PC-3 (cell line): ENCODE data around the gene BACH1.

Experiments used
- EZH2 ChIP-seq: fragments of 300-600 bp; sonication (generic); IDR thresholded peaks from one replicate; pipeline ENCODE4 v1.6.1; 2017; ENCODE audit warnings: antibody characterized with exemption, mild to moderate bottlenecking, low read length; ENCODE audit not compliant: unreplicated experiment
- EZH2phosphoT487 ChIP-seq: fragments of 300-600 bp; sonication (generic); IDR thresholded peaks from 2 replicates; pipeline ENCODE4 v1.6.1; 2018; ENCODE audit warnings: mild to moderate bottlenecking, antibody characterized with exemption, low read length, borderline replicate concordance
- TF ChIP-seq, protein P1 (sequence below): fragments of 300-600 bp; sonication (generic); conservative IDR thresholded peaks from 2 replicates; pipeline ENCODE4 v1.5.1; 2017; ENCODE audit warnings: antibody characterized with exemption, low read depth, mild to moderate bottlenecking, low read length

DNA sequence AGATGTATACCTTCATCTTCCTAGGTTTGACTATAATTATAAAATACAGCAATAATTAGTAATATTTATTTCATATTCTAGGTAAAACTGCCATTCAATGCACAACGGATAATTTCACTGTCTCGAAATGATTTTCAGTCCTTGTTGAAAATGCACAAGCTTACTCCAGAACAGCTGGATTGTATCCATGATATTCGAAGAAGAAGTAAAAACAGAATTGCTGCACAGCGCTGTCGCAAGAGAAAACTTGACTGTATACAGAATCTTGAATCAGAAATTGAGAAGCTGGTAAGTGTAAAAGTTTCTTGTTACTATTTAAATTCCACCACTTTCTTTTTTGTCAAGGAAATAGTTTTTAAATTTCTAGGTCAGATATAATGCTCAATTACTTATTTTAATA lies 30.7 kb downstream of the BACH1 start:
- TF ChIP-seq, protein P1, sequence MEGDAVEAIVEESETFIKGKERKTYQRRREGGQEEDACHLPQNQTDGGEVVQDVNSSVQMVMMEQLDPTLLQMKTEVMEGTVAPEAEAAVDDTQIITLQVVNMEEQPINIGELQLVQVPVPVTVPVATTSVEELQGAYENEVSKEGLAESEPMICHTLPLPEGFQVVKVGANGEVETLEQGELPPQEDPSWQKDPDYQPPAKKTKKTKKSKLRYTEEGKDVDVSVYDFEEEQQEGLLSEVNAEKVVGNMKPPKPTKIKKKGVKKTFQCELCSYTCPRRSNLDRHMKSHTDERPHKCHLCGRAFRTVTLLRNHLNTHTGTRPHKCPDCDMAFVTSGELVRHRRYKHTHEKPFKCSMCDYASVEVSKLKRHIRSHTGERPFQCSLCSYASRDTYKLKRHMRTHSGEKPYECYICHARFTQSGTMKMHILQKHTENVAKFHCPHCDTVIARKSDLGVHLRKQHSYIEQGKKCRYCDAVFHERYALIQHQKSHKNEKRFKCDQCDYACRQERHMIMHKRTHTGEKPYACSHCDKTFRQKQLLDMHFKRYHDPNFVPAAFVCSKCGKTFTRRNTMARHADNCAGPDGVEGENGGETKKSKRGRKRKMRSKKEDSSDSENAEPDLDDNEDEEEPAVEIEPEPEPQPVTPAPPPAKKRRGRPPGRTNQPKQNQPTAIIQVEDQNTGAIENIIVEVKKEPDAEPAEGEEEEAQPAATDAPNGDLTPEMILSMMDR = no peak
- TF ChIP-seq EZH2 (no peak), EZH2phosphoT487 (no peak)
